ENCODE data around the gene NAT14. TPM values are rescaled to one million over a fixed set of nuclear protein-coding genes. Genes with fewer than 3 reads are reported as not detected.
A peak's percentile ranks its signal among the peaks of the same experiment; 100 is the strongest.
"Not testable (repeated sequence)": the region's sequence is repeated elsewhere in the genome, so short reads cannot be mapped to it uniquely, and the experiment has no call there.

The NAT14 gene
- total RNA-seq, 1 experiment from 2014 or later: 93.1 TPM

DNA sequence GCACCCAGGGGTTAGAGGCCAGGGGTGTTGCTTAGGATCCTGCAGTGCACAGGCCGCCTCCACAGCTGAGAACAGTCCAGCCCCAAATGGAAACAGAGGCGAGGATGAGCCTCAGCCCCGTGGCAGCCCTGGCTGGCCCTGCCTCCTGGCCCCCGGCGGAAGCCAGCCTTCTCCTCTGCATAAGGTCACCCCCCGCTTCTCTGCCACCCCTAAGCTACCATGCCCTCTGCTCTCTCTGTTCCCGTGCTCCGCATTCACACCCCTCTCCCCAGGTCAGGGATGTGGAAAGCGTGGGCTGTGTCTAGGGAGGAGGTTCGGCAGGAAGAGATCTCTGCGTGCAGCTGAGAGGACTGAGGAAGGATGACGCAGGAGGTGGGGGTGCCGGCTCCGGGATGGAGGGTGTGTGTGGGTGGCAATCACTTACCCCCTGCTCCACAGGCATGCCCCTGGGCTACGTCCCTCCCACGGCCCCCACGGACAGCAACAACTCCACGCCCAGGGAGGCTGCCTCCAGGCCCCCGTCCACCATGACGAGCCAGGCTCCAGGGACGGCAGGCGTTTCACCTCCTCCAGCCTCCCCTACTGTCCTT, 9.3 kb downstream of the NAT14 start:
- in situ Hi-C loops (cut with HindIII; ENCODE audit: low pct_unique_long_range_greater_than_20kb, low sequenced_read_pairs) (no loop called here), intact Hi-C loops (cut with micrococcal nuclease; ENCODE audit: unreplicated experiment) (no loop called here)
- Histone ChIP-seq H3K27ac (ENCODE audit: low read length) (no peak overlapping the region), H3K27me3 (ENCODE audit: control insufficient read depth, insufficient read depth, low read length) (no peaks in the 10 kb centered on the region), H3K36me3 (ENCODE audit: control insufficient read depth, insufficient read depth, low read length) (no peaks in the 10 kb centered on the region), H3K9me3 (ENCODE audit: control insufficient read depth, insufficient read depth, low read depth, low read length) (no peaks in the 10 kb centered on the region), H3K4me1 (ENCODE audit: control insufficient read depth, insufficient read depth, low read length) (peaks cover 38% of the 10 kb centered on the region), H3K4me3 (ENCODE audit: low read depth in 2 of 2, low read length in 2 of 2) (no peak overlapping the region)
- CTCF ChIA-PET: interaction anchor here (0.6 to 1.1 kb wide), 3 partner anchors 10 to 203 kb away, joined by 3 to 5 read pairs (median 4); no protein-coding TSS in a partner anchor
- TF ChIP-seq SIN3A (IDR thresholded peaks at IDR 0.05; ENCODE audit: borderline replicate concordance, insufficient read depth, low read depth, low read length) (no peak), POLR2AphosphoS5 (IDR thresholded peaks at IDR 0.05; ENCODE audit: low read depth, low read length) (no peak), TCF7L2 (IDR thresholded peaks at IDR 0.05; ENCODE audit: low read depth, low read length) (no peak)
- TF ChIP-seq, protein P1, sequence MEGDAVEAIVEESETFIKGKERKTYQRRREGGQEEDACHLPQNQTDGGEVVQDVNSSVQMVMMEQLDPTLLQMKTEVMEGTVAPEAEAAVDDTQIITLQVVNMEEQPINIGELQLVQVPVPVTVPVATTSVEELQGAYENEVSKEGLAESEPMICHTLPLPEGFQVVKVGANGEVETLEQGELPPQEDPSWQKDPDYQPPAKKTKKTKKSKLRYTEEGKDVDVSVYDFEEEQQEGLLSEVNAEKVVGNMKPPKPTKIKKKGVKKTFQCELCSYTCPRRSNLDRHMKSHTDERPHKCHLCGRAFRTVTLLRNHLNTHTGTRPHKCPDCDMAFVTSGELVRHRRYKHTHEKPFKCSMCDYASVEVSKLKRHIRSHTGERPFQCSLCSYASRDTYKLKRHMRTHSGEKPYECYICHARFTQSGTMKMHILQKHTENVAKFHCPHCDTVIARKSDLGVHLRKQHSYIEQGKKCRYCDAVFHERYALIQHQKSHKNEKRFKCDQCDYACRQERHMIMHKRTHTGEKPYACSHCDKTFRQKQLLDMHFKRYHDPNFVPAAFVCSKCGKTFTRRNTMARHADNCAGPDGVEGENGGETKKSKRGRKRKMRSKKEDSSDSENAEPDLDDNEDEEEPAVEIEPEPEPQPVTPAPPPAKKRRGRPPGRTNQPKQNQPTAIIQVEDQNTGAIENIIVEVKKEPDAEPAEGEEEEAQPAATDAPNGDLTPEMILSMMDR (IDR thresholded peaks at IDR 0.05): no peak
- TF ChIP-seq, protein P2, sequence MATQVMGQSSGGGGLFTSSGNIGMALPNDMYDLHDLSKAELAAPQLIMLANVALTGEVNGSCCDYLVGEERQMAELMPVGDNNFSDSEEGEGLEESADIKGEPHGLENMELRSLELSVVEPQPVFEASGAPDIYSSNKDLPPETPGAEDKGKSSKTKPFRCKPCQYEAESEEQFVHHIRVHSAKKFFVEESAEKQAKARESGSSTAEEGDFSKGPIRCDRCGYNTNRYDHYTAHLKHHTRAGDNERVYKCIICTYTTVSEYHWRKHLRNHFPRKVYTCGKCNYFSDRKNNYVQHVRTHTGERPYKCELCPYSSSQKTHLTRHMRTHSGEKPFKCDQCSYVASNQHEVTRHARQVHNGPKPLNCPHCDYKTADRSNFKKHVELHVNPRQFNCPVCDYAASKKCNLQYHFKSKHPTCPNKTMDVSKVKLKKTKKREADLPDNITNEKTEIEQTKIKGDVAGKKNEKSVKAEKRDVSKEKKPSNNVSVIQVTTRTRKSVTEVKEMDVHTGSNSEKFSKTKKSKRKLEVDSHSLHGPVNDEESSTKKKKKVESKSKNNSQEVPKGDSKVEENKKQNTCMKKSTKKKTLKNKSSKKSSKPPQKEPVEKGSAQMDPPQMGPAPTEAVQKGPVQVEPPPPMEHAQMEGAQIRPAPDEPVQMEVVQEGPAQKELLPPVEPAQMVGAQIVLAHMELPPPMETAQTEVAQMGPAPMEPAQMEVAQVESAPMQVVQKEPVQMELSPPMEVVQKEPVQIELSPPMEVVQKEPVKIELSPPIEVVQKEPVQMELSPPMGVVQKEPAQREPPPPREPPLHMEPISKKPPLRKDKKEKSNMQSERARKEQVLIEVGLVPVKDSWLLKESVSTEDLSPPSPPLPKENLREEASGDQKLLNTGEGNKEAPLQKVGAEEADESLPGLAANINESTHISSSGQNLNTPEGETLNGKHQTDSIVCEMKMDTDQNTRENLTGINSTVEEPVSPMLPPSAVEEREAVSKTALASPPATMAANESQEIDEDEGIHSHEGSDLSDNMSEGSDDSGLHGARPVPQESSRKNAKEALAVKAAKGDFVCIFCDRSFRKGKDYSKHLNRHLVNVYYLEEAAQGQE (IDR thresholded peaks at IDR 0.05; ENCODE audit: insufficient read depth in 1 of 2, low read depth in 2 of 2, low read length in 1 of 2): no peak
- ATAC-seq (0 out of 2 replicates have a peak, but pooled peaks have one; percentile 5), DNase-seq (ENCODE audit: low read depth, low spot score) (no peak)
- BruUV-seq (replicated peaks): no TSS peak
- POLR2A ChIA-PET: interaction anchor here (0.6 to 0.7 kb wide), 4 partner anchors 9 to 335 kb away, joined by 4 to 10 read pairs (median 4); partner anchors contain the start of gene NAT14

DNA sequence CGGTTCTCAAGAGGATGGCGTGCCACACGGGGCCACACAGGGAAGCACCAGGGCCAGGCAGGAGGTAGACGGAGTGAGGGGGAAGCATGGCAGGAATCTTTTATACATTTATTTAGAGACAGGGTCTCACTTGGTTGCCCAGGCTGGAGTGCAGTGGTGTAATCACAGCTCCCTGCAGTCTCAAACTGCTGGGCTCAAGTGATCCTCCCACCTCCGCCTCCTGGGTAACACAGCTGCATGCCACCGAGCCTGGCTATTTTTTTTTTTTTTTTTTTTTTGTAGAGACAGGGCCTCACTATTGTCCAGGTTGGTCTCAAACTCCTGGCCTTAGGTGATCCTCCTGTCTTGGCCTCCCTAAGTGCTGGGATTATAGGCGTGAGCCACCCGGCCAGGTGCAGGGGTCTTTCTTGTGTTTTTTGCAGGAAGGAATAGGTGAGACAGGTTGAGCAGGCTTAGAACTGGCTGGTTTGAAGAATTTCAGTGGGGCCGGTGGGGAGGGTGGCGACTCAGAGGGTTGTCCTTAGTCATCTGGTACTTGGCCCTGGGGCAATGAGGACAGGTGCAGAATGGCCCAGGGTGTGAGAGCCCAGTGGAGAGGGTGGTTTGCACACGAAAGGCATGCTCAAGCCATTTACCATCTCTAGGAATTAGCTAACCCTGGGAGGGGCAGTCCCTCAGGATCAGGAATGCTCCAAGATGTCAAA, 10.8 kb downstream of the NAT14 start:
- Histone ChIP-seq H3K4me3 (ENCODE audit: low read depth in 2 of 2, low read length in 2 of 2) (no peak overlapping the region), H3K27me3 (ENCODE audit: control insufficient read depth, insufficient read depth, low read length) (no peaks in the 10 kb centered on the region), H3K27ac (ENCODE audit: low read length) (no peak overlapping the region), H3K9me3 (ENCODE audit: control insufficient read depth, insufficient read depth, low read depth, low read length) (no peaks in the 10 kb centered on the region), H3K4me1 (ENCODE audit: control insufficient read depth, insufficient read depth, low read length) (peaks cover 31% of the 10 kb centered on the region), H3K36me3 (ENCODE audit: control insufficient read depth, insufficient read depth, low read length) (no peaks in the 10 kb centered on the region)
- in situ Hi-C loops (cut with HindIII; ENCODE audit: low pct_unique_long_range_greater_than_20kb, low sequenced_read_pairs): no loop called here
- TF ChIP-seq SIN3A (IDR thresholded peaks at IDR 0.05; ENCODE audit: borderline replicate concordance, insufficient read depth, low read depth, low read length) (no peak), TCF7L2 (IDR thresholded peaks at IDR 0.05; ENCODE audit: low read depth, low read length) (no peak), POLR2AphosphoS5 (IDR thresholded peaks at IDR 0.05; ENCODE audit: low read depth, low read length) (no peak)
- TF ChIP-seq, protein P1 (IDR thresholded peaks at IDR 0.05): no peak
- TF ChIP-seq, protein P2 (IDR thresholded peaks at IDR 0.05; ENCODE audit: insufficient read depth in 1 of 2, low read depth in 2 of 2, low read length in 1 of 2): no peak
- ATAC-seq: no peak
- ChIA-PET POLR2A (no interaction called here), CTCF (interaction anchor here (1.1 kb wide), 1 partner anchor 16 kb away, joined by 3 read pairs; no protein-coding TSS in a partner anchor)
- DNase-seq (ENCODE audit: low read depth, low spot score): no peak
- intact Hi-C loops (cut with micrococcal nuclease; ENCODE audit: unreplicated experiment): no loop called here
- BruUV-seq (replicated peaks): no TSS peak

DNA sequence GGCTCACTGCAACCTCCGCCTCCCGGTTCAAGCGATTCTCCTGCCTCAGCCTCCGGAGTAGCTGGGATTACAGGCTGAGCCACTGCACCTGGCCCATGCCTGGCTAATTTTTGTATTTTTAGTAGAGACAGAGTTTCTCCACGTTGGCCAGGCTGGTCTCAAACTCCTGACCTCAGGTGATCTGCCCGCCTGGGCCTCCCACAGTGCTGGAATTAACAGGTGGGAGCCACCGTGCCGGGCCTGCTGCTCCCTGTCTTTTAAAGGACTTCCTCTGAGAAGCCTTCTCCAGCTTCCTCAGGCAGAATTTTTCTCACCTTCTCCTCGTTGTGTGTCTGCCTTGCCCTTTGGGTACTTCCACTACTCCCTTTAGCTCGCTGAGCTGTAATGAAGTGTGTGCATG, 11.8 kb downstream of the NAT14 start:
- DNase-seq (ENCODE audit: low read depth, low spot score); H3K27me3 ChIP-seq (ENCODE audit: control insufficient read depth, insufficient read depth, low read length); intact Hi-C loops (cut with micrococcal nuclease; ENCODE audit: unreplicated experiment); ATAC-seq; H3K4me3 ChIP-seq (ENCODE audit: low read depth in 2 of 2, low read length in 2 of 2); in situ Hi-C loops (cut with HindIII; ENCODE audit: low pct_unique_long_range_greater_than_20kb, low sequenced_read_pairs); H3K27ac ChIP-seq (ENCODE audit: low read length); POLR2A ChIA-PET; H3K36me3 ChIP-seq (ENCODE audit: control insufficient read depth, insufficient read depth, low read length); H3K9me3 ChIP-seq (ENCODE audit: control insufficient read depth, insufficient read depth, low read depth, low read length); BruUV-seq (replicated peaks): not testable (repeated sequence)
- CTCF ChIA-PET: interaction anchor here (1.1 kb wide), 1 partner anchor 17 kb away, joined by 3 read pairs; no protein-coding TSS in a partner anchor
- H3K4me1 ChIP-seq (ENCODE audit: control insufficient read depth, insufficient read depth, low read length): peaks cover 21% of the 10 kb centered on the region

All from Panc1 (cell line).